ENCODE data around the gene SLC9A8.

DNA sequence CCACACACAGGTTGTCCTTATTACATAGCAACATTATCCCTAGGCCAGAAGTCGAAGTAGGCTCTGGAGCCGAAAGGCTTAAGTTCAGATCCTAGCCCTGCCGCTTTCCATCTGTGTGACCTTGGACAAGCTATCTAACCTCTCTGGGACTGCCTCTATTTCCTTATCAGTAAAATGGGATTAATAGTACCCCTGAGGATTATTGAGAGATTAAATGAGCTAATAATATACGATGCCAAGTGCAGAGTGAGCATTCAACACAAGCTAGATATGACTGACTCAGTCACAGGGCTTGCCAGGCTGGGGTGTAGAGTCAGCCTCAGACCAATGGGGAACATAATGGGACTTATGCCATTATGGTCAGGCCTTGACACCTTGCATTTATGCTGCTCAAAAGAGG lies 111.6 kb downstream of the SLC9A8 start:
- TF ChIP-seq GATA2 (IDR thresholded peaks at IDR 0.05; ENCODE audit: low read depth, low read length) (no peak), GATA3 (IDR thresholded peaks at IDR 0.05; ENCODE audit: low read depth, low read length) (no peak)

All from SH-SY5Y (cell line).